Measurements from ENCODE around the gene TRIM65.
"Not testable (repeated sequence)": the region's sequence is repeated elsewhere in the genome, so short reads cannot be mapped to it uniquely, and the experiment has no call there.

The TRIM65 gene

GRCh38 chr17:75895370-75896155 is 1.2 kb downstream of the TRIM65 start:
- peak; percentile 11 for DNase-seq

- DNase-seq: no peak
Measured at GRCh38 chr17:75894049-75894733, 2.6 kb downstream of the TRIM65 start.

GRCh38 chr17:75893305-75894048 is 3.3 kb downstream of the TRIM65 start:
- DNase-seq: no peak

- DNase-seq: no peak
Measured at GRCh38 chr17:75892556-75893224, 4.1 kb downstream of the TRIM65 start.

GRCh38 chr17:75891605-75892555 is 4.9 kb downstream of the TRIM65 start:
- no peak for DNase-seq

- no peak for DNase-seq
Measured at GRCh38 chr17:75891022-75891604, 5.6 kb downstream of the TRIM65 start.

GRCh38 chr17:75889454-75889853 is 7.3 kb downstream of the TRIM65 start:
- DNase-seq: no peak

DNA sequence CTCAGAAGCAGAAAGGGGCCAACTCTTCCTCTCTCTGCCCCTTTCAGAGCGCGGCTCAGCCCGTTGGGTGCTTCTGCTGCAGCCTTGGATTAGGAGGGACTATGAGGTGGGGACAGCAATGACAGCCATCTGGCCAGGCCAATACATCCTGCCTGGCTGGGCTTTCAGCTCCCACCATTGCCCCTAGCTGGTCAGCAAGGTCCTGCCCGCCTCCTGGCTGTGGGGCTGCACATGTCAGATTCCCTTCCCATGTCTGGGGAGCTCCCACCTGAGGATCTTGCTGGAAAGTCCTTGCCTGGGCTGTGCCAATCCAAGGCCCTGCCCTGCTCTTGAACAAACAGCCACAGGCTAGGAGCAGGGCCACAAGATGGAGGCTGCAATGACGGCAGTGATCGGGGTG is 8.3 kb downstream of the TRIM65 start:
- no peak for DNase-seq

DNA sequence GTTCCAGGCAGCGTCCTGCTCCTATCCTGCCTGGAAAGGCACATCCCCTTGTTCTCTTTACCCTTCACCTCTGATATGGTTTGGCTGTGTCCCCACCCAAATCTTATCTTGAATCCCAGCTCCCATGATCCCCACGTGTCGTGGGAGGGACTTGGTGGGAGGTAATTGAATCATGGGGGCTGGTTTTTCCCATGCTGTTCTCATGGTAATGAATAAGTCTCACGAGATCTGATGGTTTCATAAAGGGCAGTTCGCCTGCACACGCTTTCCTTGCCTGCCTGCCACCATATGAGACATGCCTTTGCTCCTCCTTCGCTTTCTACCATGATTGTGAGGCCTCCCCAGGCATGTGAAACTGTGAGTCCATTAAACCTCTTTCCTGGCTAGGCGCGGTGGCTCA is 10.9 kb downstream of the TRIM65 start:
- DNase-seq: not testable (repeated sequence)

GRCh38 chr17:75885431-75885830 is 11.3 kb downstream of the TRIM65 start:
- DNase-seq: no peak

DNA sequence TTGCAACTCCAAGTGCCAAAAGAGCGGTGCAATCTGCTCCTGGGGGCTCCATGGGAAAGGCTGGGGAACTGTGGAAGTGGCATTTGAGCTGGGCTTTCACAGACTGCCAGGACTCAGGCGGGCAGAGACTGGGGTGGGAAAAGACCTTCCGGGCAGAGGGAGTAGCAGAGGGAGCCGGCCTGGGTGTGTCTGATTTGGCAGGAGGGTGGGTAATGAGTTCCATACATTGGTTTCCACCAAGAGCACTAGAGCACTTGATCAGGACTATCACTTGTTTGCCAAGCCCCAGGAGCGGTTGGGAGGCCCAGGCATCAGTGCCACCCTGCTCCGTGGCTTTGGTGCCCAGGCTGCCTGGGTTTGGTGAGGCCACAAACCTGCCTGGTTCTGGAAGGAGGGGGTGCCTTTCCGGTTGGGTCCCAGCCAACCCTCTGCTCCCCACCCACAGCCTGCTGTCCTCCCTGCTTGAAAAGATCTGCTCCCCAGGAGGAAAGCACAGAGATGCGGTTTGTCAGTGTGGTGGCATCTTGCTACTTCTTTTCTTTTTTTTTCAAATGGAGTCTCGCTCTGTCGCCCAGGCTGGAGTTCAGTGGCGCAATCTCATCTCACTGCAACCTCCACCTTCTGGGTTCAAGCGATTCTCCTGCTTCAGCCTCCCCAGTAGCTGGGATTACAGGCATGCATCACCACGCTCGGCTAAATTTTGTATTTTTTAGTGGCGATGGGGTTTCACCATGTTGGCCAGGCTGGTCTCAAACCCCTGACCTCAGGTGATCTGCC is 14.9 kb downstream of the TRIM65 start:
- DNase-seq: no peak

DNA sequence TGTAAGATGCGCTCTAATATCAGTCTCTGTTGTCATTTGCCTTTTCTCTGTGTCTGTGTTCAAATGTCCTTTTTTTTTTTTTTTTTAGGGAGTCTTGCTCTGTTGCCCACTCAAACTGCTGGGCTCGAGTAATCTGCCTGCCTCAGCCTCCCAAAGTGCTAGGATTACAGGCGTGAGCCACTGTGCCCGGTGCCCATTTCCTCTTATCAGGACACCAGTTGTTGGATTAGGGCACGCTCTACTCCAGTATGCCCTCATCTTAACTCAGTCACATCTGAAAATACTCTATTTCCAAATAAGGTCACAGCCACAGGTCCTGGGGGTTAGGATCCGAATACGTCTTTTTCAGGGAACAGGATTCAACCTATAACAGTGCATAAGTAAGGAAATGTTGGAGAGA is 16.5 kb downstream of the TRIM65 start:
- no peak for DNase-seq

DNA sequence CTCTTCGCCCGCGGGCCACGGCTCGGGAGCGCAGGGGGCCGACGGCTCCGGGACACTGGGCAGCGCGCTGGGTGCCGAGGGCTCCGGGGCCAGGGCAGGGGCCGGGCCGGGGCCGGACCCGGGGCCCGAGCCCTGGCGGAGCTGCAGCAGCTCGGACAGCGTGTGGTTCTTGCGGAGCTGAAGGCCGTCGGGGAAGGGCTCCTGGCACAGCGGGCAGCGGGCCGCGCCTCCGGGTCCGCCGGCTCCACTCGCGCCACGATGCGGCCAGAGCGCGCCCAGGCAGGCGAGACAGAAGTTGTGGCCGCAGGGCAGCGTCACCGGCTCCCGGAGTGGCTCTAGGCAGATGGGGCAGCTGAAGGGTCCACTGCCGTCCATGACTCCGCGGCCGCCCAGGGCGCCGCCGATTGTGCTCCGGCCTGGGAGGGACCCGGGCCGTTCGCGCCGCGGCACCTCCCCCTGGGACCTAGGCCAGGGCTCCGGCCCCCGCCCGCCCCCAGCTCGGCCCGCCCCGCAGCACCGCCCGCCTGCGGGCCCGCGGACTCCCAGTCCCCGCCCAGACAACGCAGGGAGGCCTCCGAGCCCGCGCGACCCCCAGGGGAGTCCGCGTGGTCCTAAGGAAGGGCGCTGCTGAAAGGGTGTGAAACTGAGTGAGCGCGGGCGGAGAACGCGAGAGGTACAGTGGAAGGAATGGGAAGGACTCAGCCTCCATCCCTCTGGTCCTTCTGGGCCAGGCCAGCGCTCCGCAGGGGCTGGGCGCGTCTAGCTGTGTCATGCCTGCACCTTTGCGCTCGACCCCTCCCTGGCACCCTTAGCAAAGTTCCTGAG is 18.4 kb downstream of the TRIM65 start, which contains the start of gene TRIM47:
Gene TRIM47 (minus strand): TSS at position 408 of the 825 bp plus-strand sequence. CDS start 33 bp downstream, at position 375.
- peak; percentile 44 for DNase-seq

- DNase-seq: peak; percentile 65
Measured at GRCh38 chr17:75877752-75878173, 19.0 kb downstream of the TRIM65 start.

DNA sequence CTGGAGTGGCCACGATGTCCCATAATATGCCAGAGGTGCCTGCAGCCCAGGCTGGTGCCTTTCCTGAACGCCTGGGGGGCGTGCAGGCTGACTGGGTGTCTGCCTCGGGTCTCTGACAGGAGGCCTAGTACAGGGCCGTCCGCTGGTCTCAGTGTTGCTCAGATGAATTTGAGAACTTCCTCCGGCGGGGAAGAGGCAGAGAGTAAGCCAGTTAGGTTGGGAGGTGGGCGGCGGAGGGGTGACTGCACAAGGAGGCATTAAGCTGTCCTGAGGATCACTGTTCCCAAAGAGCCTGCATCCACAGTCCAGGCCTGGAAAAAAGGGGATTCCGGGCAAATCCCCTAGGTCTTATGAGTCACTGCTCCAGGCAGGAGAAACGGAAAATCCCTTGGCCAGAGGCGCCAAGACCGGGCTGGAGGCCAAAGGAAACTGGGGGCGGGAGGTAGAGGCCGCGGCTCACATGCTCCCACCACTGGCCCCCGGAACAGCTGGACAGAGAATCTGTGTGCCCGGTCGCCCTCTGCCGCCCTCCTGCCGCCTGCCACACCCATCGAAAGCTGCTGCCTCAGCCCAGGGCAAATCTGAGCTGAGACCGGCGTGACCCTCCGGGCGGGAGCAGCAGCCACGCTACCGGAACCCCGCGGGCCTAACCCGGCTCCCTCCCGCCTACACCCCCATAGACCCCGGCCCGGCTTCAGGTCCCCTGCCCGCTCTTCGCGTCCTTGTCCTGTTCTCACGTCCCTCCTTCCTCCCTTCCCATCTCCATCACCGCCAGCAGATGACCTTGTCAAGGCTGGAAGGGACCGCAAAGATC is 19.6 kb downstream of the TRIM65 start:
- DNase-seq: peak; percentile 56

DNA sequence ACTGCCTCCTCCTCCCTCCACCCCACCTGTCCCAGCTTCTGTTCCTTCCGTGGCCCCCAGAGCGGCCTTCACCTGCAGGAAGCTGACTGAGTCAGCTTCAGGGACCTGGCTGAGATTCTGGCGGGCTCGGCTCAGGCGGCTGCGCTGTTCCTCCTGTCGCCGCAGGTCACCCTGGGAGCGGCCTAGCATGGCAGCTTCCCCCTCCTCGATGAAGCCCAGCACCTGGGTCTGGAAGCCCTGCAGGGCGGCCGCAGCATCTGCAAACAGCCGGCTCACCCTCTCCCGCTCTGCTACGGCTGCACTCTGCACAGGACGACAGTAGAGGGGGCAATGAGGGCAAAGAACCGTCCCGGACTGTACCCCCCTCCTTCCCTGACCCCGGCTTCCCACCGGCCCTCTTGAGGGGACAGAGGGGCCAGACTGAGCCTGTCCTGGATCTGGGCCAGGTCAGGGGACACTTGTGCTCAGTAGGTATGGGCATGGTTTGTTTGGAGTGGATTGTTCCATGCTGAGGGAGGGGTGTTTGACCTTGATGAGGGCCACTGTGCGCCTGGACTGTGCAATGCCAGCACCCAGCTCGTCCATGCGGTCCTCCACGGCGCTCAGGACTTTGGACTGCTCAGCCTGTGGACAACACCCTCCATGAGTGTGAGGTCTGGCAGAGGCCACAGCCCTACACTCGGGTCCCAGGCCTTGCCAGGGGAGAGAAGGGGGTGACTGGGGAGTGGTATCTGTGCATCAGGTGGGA is 20.4 kb downstream of the TRIM65 start:
- DNase-seq: peak; percentile 90

DNA sequence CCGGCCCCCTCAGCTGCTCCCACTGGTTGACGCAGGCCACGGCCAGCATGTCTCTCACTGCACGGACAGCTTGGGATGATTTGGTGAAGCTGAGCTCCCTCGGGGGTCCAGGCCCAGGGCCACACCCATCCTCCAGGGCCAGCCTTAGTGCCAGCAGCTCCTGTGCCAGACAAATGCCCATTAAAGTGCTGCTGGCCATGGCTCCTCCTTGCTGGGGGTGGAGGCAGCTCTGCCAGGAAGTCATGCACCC is 20.9 kb downstream of the TRIM65 start:
- no peak for DNase-seq
